HEK293 (cell line): ENCODE results near the gene C1orf21.

Source experiments
- CTCF ChIA-PET: fragments of 350-600 bp; formaldehyde crosslinking; extraction: SDS; loops from one replicate; lab custom pipeline; 2021; ENCODE audit warnings: antibody characterized with exemption; lab: Yijun Ruan, JAX
- POLR2A ChIA-PET: fragments of 300-600 bp; formaldehyde crosslinking; extraction: SDS; loops from one replicate; lab custom pipeline; 2020; ENCODE audit warnings: antibody characterized with exemption, inconsistent platforms; lab: Yijun Ruan, JAX
- H3K27ac ChIP-seq: fragments of 200-500 bp; sonication (Bioruptor generic); 2 replicates; pipeline ENCODE4 v1.5.1; 2014; ENCODE audit warnings: low read depth, low read length, control low read depth, inconsistent platforms; ENCODE audit errors: extremely low read depth
- H3K36me3 ChIP-seq, 2 experiments: fragments of 200-500 bp in 1 of 2; sonication (Bioruptor generic) in 1 of 2; 1 replicate in 1 of 2; 2 replicates in 1 of 2; pipeline ENCODE4 v1.5.1; 2014 to 2017; ENCODE audit warnings: inconsistent platforms in 2 of 2, low read length in 2 of 2; ENCODE audit not compliant: control insufficient read depth in 2 of 2, insufficient read depth in 1 of 2
- H3K4me1 ChIP-seq: fragments of 200-500 bp; sonication (Bioruptor generic); 2 replicates; pipeline ENCODE4 v1.5.1; 2014; ENCODE audit warnings: mild to moderate bottlenecking, low read length, inconsistent platforms; ENCODE audit not compliant: control insufficient read depth, insufficient read depth
- H3K4me3 ChIP-seq: 2 replicates; pipeline ENCODE4 v1.5.1; 2011; ENCODE audit warnings: low read depth, mild to moderate bottlenecking, control low read depth, low read length, moderate library complexity
- H3K9me3 ChIP-seq: fragments of 200-500 bp; sonication (Bioruptor generic); 2 replicates; pipeline ENCODE4 v1.5.1; 2014; ENCODE audit warnings: low read depth, low read length, inconsistent platforms; ENCODE audit not compliant: control insufficient read depth, insufficient read depth
- AEBP2 ChIP-seq: fragments of 450-650 bp; formaldehyde crosslinking; IDR thresholded peaks from 2 replicates; pipeline ENCODE4 v1.5.1; 2016; ENCODE audit warnings: missing biosample characterization, missing genetic modification characterization, borderline replicate concordance
- GLI4 ChIP-seq: fragments of 450-650 bp; formaldehyde crosslinking; IDR thresholded peaks from 2 replicates; pipeline ENCODE4 v1.5.1; 2016; ENCODE audit warnings: missing biosample characterization, missing genetic modification characterization
- HOXD13 ChIP-seq: sonication (generic); formaldehyde crosslinking; IDR thresholded peaks from 2 replicates; pipeline ENCODE4 v1.8.0; 2022; ENCODE audit warnings: missing genetic modification reagents, borderline replicate concordance
- KLF10 ChIP-seq: fragments of 450-650 bp; IDR thresholded peaks from 2 replicates; pipeline ENCODE4 v1.5.1; 2018; ENCODE audit warnings: missing biosample characterization, mild to moderate bottlenecking, missing genetic modification characterization
- MYNN ChIP-seq: fragments of 450-650 bp; formaldehyde crosslinking; IDR thresholded peaks from 2 replicates; pipeline ENCODE4 v1.5.1; 2016; ENCODE audit warnings: missing biosample characterization, missing genetic modification characterization, borderline replicate concordance
- OSR2 ChIP-seq: fragments of 450-650 bp; formaldehyde crosslinking; IDR thresholded peaks from 2 replicates; pipeline ENCODE4 v1.5.1; 2016; ENCODE audit warnings: missing biosample characterization, missing genetic modification characterization
- PBX3 ChIP-seq: sonication (generic); formaldehyde crosslinking; IDR thresholded peaks from 2 replicates; pipeline ENCODE4 v1.8.1; 2022; ENCODE audit warnings: mild to moderate bottlenecking, moderate library complexity, missing genetic modification reagents
- ZFHX2 ChIP-seq: fragments of 450-650 bp; formaldehyde crosslinking; conservative IDR thresholded peaks from 2 replicates; pipeline ENCODE4 v1.5.1; 2016; ENCODE audit warnings: missing biosample characterization, missing genetic modification characterization
- ZFP69B ChIP-seq: fragments of 450-650 bp; formaldehyde crosslinking; IDR thresholded peaks from 2 replicates; pipeline ENCODE4 v1.5.1; 2016; ENCODE audit warnings: missing biosample characterization, missing genetic modification characterization
- ZNF223 ChIP-seq: fragments of 450-650 bp; formaldehyde crosslinking; IDR thresholded peaks from 2 replicates; pipeline ENCODE4 v1.5.1; 2016; ENCODE audit warnings: missing biosample characterization, missing genetic modification characterization
- ZNF280D ChIP-seq: fragments of 450-650 bp; formaldehyde crosslinking; IDR thresholded peaks from 2 replicates; pipeline ENCODE4 v1.5.1; 2016; ENCODE audit warnings: missing biosample characterization, missing genetic modification characterization
- ZNF426 ChIP-seq: fragments of 450-650 bp; formaldehyde crosslinking; IDR thresholded peaks from 2 replicates; pipeline ENCODE4 v1.5.1; 2017; ENCODE audit warnings: missing biosample characterization, missing genetic modification characterization, mild to moderate bottlenecking, inconsistent platforms, moderate library complexity
- ZNF555 ChIP-seq: fragments of 450-650 bp; formaldehyde crosslinking; conservative IDR thresholded peaks from 2 replicates; pipeline ENCODE4 v1.5.1; 2017; ENCODE audit warnings: missing biosample characterization, mild to moderate bottlenecking, missing genetic modification characterization, inconsistent platforms
- ZNF561 ChIP-seq: fragments of 450-650 bp; IDR thresholded peaks from 2 replicates; pipeline ENCODE4 v1.5.1; 2018; ENCODE audit warnings: missing biosample characterization, missing genetic modification characterization, borderline replicate concordance
- ZNF654 ChIP-seq: fragments of 450-650 bp; formaldehyde crosslinking; IDR thresholded peaks from 2 replicates; pipeline ENCODE4 v1.5.1; 2016; ENCODE audit warnings: low read depth, missing biosample characterization, missing genetic modification characterization
- TF ChIP-seq, protein P1 (sequence below): fragments of 450-650 bp; IDR thresholded peaks from 2 replicates; pipeline ENCODE4 v1.5.1; 2018; ENCODE audit warnings: missing biosample characterization, mild to moderate bottlenecking, missing genetic modification characterization
- TF ChIP-seq, protein P2 (sequence below): fragments of 450-650 bp; formaldehyde crosslinking; IDR thresholded peaks from 2 replicates; pipeline ENCODE4 v1.5.1; 2016; ENCODE audit warnings: missing biosample characterization, missing genetic modification characterization

The C1orf21 gene

DNA sequence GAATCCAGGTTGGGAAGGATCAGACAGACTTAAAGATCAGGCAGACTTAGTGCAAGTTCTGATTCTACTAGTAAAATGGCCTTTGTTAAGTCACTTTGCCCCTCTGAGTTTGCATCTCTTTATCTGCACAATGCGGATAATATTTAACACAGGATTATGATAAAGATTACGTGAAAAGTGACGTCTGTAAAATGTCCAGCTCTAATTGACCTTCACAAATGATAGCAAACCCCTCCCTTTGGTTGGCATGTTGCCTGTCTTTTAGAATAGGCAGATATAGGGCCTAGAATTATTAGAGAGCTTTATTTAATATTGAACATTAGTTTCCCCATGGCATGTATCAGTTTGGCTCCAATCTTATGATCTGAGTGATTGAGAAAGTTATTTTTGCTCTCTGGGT, 55.4 kb downstream of the C1orf21 start:
- Histone ChIP-seq H3K4me1 (no peaks in the 10 kb centered on the region), H3K9me3 (no peaks in the 10 kb centered on the region), H3K27ac (no peak overlapping the region), H3K4me3 (no peak overlapping the region)
- TF ChIP-seq OSR2 (no peak), GLI4 (tag by site-specific recombination) (no peak)
- TF ChIP-seq, all 188 proteins: peak for 0
- ChIA-PET POLR2A (no interaction called here), CTCF (interaction anchor here (0.5 kb wide), 1 partner anchor 55 kb away, joined by 3 read pairs; the partner anchor contains the start of gene C1orf21)
- no peaks in the 10 kb centered on the region for H3K36me3 ChIP-seq

GRCh38 chr1:184443201-184443600, 56.4 kb downstream of the C1orf21 start:
- ChIA-PET POLR2A (no interaction called here), CTCF (interaction anchor here (1.0 kb wide), 1 partner anchor 10 kb away, joined by 3 read pairs; no protein-coding TSS in a partner anchor)
- no peak overlapping the region for H3K27ac ChIP-seq
- H3K36me3 ChIP-seq, result no peaks in the 10 kb centered on the region
- H3K4me3 ChIP-seq, result no peak overlapping the region
- no peaks in the 10 kb centered on the region for H3K4me1 ChIP-seq
- TF ChIP-seq ZNF280D (tag by site-specific recombination), result no peak
- no peak for TF ChIP-seq ZNF555 (tag by site-specific recombination)
- TF ChIP-seq, protein P1, sequence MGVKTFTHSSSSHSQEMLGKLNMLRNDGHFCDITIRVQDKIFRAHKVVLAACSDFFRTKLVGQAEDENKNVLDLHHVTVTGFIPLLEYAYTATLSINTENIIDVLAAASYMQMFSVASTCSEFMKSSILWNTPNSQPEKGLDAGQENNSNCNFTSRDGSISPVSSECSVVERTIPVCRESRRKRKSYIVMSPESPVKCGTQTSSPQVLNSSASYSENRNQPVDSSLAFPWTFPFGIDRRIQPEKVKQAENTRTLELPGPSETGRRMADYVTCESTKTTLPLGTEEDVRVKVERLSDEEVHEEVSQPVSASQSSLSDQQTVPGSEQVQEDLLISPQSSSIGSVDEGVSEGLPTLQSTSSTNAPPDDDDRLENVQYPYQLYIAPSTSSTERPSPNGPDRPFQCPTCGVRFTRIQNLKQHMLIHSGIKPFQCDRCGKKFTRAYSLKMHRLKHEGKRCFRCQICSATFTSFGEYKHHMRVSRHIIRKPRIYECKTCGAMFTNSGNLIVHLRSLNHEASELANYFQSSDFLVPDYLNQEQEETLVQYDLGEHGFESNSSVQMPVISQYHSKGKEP (tag by site-specific recombination), result no peak
- no peak for TF ChIP-seq ZNF654 (tag by site-specific recombination)
- no peak for TF ChIP-seq PBX3 (CRISPR knock-in tag)
- TF ChIP-seq ZFHX2, result no peak
- TF ChIP-seq ZNF223, result no peak
- TF ChIP-seq KLF10, result no peak
- TF ChIP-seq ZNF561 (tag by site-specific recombination), result no peak
- no peak for TF ChIP-seq AEBP2
- TF ChIP-seq ZNF426 (tag by site-specific recombination), result no peak
- H3K9me3 ChIP-seq, result no peaks in the 10 kb centered on the region

DNA sequence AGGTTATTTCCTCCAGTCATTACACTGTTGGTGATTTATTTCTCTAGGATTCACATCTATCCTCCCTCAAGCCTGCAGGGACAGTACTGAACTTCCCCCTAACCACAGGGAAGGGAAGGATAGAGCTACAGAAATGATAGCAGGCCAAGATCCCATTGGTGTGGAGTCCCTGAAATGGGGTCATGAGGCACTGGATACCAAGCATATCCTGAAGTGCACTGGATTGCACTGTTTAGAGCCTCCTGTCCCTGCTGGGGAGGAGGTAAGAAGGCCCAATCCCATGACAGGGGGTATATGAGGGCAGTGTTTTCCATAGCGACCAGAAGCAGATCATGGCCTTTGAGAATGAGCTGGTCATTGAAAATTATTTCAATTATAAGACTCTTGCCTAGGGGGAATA, 56.8 kb downstream of the C1orf21 start:
- ChIA-PET CTCF (interaction anchor here (1.0 kb wide), 1 partner anchor 10 kb away, joined by 3 read pairs; no protein-coding TSS in a partner anchor), POLR2A (no interaction called here)
- no peak for TF ChIP-seq ZFP69B (tag by site-specific recombination)
- no peak for TF ChIP-seq HOXD13 (CRISPR knock-in tag)
- TF ChIP-seq, protein P2, sequence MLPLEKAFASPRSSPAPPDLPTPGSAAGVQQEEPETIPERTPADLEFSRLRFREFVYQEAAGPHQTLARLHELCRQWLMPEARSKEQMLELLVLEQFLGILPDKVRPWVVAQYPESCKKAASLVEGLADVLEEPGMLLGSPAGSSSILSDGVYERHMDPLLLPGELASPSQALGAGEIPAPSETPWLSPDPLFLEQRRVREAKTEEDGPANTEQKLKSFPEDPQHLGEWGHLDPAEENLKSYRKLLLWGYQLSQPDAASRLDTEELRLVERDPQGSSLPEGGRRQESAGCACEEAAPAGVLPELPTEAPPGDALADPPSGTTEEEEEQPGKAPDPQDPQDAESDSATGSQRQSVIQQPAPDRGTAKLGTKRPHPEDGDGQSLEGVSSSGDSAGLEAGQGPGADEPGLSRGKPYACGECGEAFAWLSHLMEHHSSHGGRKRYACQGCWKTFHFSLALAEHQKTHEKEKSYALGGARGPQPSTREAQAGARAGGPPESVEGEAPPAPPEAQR (tag by site-specific recombination), result no peak
- TF ChIP-seq KLF10, result no peak
- no peak for TF ChIP-seq MYNN (tag by site-specific recombination)
- Histone ChIP-seq H3K4me1 (no peaks in the 10 kb centered on the region), H3K9me3 (no peaks in the 10 kb centered on the region), H3K27ac (no peak overlapping the region), H3K4me3 (no peak overlapping the region), H3K36me3 (no peaks in the 10 kb centered on the region)
